GM21360 (cell line): ENCODE data around the gene FCHSD2.
"Not testable (repeated sequence)": the region's sequence is repeated elsewhere in the genome, so short reads cannot be mapped to it uniquely, and the experiment has no call there.

Source experiments
- ATAC-seq: cut with Tn5 transposase; IDR thresholded peaks from one replicate; pipeline ENCODE4 v1.9.1; 2021; ENCODE audit warnings: mild to moderate bottlenecking, moderate library complexity; ENCODE audit not compliant: unreplicated experiment

Gene FCHSD2

DNA sequence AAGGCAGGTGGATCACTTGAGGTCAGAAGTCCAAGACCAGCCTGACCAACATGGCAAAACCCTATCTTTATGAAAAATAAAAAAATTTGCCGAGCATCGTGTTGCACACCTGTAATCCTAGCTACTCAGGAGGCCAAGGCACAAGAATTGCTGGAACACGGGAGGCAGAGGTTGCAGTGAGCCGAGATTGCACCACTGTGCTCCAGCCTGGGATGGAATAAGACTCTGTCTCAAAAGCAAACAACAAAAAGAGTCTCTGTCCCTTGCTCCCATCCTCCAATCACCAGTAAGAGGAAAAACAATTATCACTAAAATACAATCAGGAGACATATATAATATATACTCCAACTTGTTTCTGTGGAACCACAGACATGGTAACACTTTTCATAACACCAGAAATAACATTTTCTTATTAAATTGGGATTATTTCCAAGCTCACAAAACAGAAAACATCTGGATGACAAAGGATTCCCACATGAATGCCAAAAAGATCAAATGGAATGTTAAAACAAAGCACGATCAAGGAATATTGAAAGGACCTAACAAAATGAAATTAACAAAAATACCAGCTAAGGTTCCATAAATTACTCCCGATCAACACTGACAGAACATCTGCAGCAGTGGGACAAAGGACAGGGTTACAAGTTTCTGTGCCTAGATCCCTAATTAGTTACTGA, 15.2 kb downstream of the FCHSD2 start:
- no peak for ATAC-seq

DNA sequence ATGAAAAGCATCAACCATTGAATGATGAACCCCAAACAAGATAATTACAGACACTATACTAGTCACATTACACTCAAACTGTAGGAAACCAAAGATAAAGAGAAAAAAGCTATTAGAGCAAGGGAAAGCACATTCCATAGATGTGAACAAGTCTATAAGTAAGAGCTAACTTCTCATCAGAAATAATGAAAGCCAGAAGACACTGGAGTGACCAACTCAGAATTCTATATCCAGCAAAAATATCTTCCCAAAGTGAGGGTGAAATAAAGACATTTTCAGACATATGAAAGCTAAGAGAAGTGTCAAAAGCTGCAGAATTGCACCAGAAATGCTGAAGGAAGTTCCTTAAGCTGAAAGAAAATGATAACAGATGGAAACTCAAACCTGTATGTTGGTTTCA, 17.3 kb downstream of the FCHSD2 start:
- no peak for ATAC-seq

DNA sequence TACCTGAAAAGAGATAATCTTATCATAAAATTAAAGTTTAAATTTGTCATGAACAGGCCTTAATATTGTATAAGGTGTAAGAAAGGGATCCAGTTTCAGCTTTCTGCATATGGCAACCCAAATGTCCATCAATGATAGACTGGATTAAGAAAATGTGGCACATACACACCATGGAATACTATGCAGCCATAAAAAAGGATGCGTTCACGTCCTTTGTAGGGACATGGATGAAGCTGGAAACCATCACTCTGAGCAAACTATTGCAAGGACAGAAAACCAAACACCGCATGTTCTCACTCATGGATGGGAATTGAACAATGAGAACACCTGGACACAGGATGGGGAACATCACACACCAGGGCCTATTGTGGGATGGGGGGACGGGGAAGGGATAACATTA, 18.2 kb downstream of the FCHSD2 start:
- ATAC-seq = not testable (repeated sequence)

DNA sequence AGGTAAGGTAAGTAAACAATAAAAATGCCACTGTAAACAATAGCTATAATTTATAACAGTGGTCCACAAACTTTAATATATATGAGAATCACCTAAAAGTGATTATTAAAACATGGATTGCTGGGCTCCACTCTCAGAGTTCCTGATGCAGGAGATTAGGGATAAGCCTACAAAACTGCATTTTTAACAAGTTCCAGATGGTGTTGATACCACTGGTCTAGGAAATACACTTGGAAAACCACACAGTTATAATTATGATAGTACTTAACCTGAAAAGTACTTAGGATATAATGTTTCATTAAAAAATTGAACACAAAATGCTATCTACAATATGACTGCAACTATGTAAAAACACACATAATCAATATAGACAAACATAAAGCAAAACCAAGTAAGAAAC, 20.4 kb downstream of the FCHSD2 start:
- ATAC-seq = no peak

DNA sequence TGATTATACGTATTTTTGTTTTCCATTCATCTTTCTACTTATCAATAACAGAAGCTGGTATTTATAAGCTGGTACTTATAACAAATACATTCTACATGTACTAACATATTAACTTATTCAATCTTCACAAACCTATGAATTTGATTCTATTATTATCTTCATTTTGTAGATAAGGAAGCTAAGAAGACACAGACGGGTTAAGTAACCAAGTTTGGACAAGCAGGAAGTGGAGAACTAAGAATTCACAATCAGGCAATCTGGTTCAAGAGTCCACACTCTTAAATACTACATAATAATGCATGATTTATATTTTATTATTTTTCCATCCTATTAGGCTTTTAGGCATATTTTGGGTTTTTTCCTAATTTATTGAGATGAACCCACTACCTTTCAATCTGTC, 25.0 kb downstream of the FCHSD2 start:
- no peak for ATAC-seq

DNA sequence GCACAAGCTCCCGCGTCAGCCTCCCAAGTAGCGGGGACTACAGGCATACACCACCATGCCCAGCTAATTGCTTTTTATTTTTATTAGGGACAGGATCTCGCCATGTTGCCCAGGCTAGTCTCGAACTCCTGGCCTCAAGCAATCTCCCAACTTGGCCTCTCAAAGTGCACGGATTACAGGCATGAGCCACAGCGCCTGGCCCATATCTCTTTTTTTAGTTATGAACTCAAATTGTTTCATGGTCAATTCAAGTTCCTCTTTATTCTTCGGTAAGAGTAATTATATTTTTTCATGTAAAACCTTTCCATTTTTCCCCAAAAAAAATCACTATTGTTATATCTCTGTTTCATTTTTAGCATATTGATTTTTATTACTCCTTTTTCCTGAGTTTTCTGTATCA, 25.5 kb downstream of the FCHSD2 start:
- ATAC-seq = no peak

DNA sequence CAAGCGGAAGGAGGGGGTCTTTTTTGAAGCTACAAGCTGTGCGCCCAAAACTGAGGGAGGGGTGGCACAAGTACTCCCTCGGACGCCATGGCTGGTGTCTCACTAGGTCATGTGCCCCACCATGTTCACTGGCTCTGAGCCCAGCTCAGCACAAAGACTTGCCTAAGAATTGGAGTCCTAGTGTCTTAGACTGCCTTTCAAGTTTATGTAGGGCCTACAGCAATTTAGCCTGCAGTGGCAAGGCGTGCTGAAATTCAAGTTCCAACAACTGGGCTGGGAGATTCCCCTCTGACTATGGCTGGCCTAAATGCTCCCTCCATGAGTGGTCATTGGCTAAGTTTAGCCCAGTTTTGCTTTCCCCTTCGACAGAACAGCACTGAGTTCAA, 27.3 kb downstream of the FCHSD2 start:
- no peak for ATAC-seq

DNA sequence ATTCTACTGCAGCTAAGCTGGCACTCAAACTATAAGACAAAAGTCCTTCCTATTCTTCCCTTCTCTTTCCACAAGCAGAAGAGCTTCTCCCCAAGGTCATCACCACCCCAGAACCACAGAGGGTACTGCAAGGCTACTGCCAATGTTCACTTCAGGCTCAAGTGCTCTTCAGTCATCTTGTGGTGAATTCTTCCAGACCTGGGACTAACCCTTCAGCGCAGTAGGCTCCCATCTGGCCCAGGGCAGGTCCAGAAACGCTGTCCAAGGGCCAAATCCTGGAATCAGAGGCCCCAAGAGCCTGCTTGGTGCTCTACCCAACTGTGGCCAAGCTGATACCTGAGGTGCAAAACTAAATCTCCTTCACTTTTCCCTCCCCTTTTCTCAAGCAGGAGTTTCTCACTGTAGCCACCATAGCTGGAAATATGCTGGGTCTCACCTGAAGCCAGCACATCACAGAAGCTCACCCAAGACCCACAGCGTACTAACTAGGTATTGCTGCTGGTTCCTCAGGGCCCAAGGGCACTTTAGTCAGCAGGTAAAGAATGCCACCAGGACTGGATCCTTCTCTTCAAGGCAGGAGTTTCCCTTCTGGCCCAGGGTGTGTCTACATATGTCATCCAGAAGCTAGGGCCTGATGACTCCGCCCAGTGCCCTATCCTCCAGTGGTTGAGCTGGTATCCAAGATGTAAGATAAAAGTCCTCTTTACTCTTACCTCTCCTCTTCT, 27.8 kb downstream of the FCHSD2 start:
- no peak for ATAC-seq

DNA sequence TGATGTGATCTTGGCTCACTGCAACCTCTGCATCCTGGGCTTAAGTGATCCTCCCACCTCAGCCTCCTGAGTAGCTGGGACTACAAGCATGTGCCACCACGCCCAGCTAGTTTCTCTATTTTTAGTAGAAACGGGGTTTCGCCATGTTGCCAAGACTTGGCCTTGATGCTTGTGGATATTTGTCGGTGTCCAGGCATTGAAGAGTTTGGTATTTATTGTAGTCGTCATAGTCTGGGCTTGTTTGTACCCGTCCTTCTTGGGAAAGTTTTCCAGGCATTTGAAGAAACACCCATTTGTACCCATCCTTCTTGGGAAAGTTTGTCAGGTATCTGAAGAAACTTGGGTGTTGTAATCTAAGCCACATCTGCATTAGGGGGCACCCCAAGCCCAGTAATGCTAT, 28.7 kb downstream of the FCHSD2 start:
- no peak for ATAC-seq

DNA sequence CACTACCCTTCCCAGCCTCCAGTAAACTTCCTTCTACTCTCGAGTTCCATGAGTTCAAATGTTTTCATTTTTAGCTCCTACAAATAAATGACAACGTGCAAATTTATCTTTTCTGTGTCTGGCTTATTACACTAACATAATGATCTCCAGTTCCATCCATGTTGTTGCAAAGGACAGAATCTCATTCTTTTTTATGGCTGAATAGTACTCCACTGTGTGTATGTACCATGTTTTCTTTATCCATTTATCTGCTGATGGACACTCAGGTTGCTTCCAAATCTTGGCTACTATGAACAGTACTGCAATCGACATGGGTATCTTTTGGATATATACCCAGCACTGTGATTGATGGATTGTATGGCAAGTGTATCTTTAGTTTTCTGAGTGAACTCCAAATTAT, 34.5 kb downstream of the FCHSD2 start:
- no peak for ATAC-seq

DNA sequence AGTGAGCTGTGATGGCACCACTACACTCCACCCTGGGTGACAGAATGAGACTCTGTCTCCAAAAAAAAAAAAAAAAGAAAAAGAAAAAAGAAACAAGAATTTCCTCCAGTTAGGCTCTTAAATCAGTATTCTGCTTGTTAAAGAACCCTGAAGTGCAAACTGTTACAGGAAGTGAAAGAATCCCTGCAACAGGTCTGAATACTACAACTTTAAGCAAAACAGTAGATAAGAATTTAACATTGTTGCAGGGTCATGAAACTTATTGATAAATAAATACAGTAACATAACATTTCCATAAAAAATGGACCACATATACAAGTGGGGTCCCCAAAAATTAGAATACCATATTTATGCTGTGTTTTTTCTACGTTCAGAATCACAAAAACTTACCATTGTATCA, 35.8 kb downstream of the FCHSD2 start:
- ATAC-seq = no peak

DNA sequence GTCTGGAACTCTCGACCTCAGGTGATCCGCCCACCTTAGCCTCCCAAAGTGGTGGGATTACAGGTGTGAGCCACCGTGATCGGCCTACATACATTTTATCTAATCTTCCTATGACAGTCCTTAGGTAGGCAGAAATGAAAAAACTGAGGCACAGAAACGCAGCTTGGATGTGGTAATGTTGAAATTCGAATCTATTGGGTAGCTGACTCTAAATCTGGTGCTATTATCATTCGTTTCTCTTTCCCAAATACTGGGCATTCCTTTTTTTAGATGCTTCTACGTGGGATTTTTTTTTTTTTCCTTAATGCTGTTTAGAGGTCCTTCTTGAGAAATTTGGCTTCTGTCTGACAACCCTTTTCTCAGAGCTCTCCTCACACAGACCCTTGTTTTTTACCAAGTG, 41.5 kb downstream of the FCHSD2 start:
- ATAC-seq = no peak

DNA sequence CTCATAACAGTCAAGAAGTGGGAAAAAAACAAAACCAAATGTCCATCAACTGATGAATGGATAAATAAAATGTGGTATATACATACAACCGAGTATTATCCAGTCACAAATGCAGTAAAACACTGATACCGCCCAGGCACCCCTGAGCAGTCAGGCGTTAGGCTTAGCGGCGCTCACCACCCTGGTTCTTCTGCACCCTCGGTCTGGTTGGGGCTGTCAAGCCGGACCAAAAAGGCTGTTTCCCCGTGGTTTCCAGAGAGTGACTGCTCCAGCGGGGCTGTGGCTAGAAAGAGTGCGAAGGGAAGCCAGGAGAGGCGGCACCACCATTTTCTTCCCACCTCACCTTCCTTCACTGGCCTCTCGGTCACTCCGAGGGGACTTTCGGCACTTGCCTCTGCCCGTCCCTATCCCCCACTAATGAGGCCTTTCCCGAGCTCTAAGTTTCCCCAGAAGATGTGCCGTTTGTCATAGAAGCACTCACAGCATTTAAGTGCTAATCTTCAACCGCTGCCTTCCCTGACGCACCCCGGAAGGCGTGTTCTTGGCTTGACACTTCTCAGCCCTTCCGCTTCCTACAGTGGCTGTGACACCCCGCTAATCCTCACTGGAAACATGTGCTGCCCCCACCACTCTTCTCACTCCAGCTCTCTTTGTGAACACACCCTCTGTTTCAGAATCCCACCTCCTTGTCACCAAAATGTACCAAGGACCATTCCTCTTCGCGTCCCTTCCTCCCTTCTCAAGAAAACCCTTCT, 42.4 kb downstream of the FCHSD2 start:
- ATAC-seq = no peak

DNA sequence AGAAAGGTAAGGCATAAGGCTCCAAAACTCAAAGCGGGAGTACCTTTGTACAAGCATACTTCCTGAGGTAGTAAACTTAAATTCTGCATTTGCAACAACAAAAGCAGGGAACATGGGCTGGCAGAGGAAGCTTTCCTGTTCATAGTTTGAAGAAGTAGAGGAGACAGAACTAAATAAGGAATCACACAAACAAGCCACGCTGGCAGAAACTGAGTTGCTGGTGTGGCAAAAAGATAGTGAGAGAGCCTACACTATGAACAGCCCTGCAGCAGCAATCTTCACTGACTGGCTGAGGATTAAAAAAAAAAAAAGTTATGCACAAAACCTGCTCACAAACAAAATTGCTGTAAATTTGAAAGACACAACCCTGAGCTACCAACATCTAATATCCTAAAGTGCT, 46.5 kb downstream of the FCHSD2 start:
- ATAC-seq = no peak

DNA sequence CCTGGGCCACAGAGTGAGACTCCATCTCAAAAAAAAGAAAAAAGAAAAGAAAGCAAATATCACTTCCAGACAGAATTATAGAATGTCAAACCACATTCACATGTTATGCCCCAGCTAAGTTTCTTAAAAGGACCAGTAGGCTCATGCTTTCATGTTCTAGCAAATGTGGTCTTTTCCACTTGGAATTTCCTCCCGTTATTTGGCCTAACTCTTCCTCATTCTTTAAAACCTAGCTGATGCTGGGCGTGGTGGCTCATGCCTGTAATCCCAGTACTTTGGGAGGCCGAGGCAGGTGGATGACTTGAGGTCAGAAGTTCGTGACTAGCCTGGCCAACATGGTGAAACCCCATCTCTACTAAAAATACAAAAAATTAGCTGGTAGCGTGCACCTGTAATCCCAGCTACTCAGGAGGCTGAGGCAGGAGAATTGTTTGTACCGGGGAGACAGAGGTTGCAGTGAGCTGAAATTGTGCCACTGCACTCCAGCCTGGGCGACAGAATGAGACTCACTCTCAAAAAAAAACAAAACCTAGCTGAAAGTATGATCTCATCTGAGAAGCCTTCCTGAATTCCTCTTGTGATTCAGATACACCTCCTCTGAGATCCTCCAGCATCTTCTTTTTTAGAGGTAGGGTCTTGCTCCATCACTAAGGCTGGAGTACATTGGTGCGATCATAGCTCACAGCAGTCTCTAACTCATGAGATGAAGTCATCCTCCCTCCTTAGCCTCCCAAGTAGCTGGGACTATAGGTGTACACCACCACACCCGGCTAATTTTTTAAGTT, 50.4 kb downstream of the FCHSD2 start:
- no peak for ATAC-seq

DNA sequence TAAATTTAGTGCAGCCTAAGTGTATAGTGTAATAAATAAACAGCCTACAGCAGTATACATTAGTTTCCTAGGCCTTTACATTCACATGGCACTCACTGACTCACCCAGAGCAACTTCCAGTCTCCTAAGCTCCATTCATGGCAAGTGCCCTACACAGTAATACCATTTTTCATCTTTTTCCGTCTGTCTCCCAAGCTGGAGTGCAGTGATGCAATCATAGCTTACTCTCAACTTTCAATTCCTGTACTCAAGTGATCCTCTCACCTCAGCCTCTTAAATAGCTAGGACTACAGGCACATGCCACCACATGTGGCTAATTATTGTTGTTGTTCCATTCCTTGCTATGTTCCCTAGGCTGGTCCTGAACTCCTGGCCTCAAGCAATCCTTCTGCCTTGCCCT, 54.4 kb downstream of the FCHSD2 start:
- no peak for ATAC-seq

DNA sequence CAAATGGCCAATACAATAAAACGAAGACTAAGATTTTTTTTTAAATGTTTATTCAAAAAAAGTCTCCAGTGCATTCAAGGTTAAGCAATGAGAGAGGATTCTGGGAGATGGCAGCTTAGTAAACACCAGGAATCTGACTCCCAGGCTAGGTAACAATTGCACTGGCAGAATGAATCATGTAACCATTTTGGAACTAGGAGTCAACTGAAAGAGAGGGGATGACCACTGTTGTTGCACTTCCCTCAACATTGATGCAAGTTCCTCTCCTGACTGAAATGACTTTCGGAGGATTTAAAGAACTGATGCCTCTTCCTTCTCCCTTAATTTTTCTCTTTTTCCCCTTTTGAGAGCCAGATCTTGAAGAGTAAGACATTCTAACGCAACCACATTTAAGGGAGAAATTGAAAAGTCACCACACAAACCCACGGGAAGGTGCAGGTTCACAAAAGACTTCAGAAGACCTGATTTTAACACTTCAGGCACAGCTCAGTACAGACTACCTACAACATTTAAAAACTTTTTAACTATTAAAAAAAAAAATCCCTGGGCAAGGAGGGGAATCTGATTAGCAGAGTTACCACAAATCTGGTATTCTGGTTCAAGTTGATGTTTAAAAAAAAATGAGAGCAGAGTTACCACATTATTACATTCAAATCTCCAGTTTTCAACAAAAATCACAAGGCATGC, 56.8 kb downstream of the FCHSD2 start:
- no peak for ATAC-seq

DNA sequence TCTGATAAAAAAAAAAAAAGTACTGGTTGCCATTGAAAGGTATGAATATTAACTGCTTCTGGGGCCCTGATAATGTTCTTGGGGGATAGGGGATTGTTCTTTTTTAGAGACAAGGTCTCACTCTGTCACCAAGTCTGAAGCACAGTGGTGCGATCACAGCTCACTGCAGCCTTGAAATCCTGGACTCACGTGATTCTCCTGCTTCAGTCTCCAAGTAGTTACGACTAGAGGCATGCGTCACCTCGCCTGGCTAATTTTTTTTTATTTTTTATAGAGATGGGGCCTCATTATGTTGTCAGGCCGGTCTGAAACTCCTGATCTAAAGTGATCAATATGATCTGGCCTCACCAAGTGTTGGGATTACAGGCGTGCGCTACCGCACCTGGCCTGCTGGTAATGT, 63.5 kb downstream of the FCHSD2 start:
- ATAC-seq = no peak

DNA sequence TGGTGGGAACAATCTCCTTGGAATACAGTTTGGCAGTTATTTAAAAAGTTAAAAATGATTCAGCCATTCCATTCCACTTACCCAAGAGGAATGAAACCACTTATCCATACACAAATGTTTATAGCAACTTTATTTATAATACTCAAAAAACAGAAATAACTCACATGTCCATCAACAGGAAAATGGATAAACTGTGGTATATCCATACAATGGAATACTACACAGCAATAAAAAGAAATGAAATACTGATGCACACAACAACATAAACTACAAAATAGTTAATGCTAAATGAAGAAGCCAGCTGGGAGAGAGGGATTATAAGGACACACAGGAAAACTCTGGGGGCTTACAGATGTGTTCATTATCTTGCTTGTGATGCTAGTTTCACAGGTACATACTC, 64.7 kb downstream of the FCHSD2 start:
- ATAC-seq = no peak

DNA sequence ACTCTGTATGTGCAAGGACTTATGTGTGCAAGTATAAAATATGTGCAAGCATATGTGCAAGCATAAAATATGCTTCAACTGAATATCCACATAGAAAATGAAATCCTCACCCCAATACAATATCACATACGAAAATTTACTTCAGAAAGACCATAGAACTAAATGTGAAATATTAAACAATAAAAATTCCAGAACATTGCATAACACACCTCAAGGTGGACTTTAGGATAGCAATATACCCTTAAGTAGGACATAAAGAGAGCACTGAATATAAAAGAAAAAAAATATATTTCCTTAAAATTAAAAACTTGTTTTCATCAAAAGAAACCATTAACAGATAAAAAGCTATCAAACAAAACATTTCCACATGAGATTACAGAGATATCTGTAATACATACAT, 67.8 kb downstream of the FCHSD2 start:
- ATAC-seq = no peak
